ENCODE results near the gene OR10A5. TPM values are rescaled to one million over a fixed set of nuclear protein-coding genes. Genes with fewer than 3 reads are reported as not detected.

The OR10A5 gene
- total RNA-seq, 1 donor from 2014 or later, result not detected

DNA sequence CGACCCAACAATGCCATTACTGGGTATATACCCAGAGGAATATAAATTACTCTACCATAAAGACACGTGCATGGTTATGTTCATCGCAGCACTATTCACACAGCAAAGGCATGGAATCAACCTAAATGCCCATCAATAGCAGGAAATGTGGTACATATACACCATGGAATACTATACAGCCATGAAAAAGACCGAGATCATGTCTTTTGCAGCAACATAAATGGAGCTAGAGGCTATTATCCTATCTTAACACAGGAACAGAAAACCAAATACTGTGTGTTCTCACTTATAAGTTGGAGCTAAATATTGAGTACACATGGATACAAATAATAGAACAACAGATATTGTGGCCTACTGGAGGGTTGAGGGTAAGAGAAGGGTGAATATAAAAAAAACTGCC lies 43.3 kb downstream of the OR10A5 start:
- Mint-ChIP-seq H3K36me3 (ENCODE audit: unreplicated experiment) (no peaks in the 10 kb centered on the region), H3K27ac (ENCODE audit: unreplicated experiment) (no peak overlapping the region), H3K27me3 (ENCODE audit: unreplicated experiment) (peaks cover 12% of the 10 kb centered on the region), H3K4me1 (ENCODE audit: unreplicated experiment) (no peaks in the 10 kb centered on the region), H3K4me3 (ENCODE audit: unreplicated experiment) (no peak overlapping the region), H3K9me3 (ENCODE audit: unreplicated experiment) (no peaks in the 10 kb centered on the region)
- TF ChIP-seq, protein P1, sequence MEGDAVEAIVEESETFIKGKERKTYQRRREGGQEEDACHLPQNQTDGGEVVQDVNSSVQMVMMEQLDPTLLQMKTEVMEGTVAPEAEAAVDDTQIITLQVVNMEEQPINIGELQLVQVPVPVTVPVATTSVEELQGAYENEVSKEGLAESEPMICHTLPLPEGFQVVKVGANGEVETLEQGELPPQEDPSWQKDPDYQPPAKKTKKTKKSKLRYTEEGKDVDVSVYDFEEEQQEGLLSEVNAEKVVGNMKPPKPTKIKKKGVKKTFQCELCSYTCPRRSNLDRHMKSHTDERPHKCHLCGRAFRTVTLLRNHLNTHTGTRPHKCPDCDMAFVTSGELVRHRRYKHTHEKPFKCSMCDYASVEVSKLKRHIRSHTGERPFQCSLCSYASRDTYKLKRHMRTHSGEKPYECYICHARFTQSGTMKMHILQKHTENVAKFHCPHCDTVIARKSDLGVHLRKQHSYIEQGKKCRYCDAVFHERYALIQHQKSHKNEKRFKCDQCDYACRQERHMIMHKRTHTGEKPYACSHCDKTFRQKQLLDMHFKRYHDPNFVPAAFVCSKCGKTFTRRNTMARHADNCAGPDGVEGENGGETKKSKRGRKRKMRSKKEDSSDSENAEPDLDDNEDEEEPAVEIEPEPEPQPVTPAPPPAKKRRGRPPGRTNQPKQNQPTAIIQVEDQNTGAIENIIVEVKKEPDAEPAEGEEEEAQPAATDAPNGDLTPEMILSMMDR (IDR thresholded peaks at IDR 0.05), result no peak
- DNase-seq (ENCODE audit: extremely low spot score, unreplicated experiment), result no peak

DNA sequence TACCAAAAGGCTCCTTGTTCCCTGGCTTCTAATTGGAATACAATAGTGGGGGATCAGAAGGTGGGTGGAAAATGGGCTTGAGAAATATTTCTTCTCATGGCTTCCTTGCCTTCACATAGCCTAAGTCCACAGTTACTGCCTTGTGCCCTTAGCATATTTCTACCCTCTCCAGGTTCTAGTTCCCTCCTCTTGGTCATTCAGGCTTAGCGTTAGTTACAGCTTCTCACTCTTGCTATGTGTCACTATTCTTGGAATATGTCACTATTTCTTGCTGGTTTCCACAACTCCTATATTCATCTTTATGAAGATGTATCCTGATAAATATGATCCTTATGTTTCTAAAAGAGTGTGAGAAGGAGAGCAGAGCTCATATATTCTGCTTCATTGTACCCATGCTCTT lies 44.4 kb downstream of the OR10A5 start:
- Mint-ChIP-seq H3K4me3 (ENCODE audit: unreplicated experiment) (no peak overlapping the region), H3K9me3 (ENCODE audit: unreplicated experiment) (no peaks in the 10 kb centered on the region), H3K27me3 (ENCODE audit: unreplicated experiment) (peaks cover 10% of the 10 kb centered on the region), H3K36me3 (ENCODE audit: unreplicated experiment) (no peaks in the 10 kb centered on the region), H3K27ac (ENCODE audit: unreplicated experiment) (no peak overlapping the region), H3K4me1 (ENCODE audit: unreplicated experiment) (no peaks in the 10 kb centered on the region)
- TF ChIP-seq, protein P1 (IDR thresholded peaks at IDR 0.05), result no peak
- no peak for DNase-seq (ENCODE audit: extremely low spot score, unreplicated experiment)

DNA sequence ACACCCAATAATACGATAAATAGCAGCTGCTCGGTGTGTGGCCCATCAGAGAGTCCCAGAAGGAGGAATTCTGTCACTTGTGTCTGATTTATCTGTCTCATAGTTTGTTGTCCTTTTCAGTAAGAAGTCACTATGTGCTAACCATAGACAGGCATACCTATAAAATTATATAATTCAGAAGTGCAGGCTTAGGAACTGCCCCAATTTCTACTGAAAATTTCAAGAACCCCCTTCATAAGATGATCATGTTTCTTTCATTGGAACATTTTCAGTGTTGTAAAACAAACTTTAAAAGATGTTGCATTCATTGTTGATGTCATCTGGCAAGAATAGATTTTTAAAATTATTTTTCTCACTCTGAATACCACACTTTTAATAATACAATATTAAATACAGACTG lies 46.9 kb downstream of the OR10A5 start, which contains the start of gene OR2D2:
Gene OR2D2 (minus strand): TSS at position 101 of the 400 bp plus-strand sequence. CDS start 0 bp downstream, at position 101.
- TF ChIP-seq, protein P1 (IDR thresholded peaks at IDR 0.05), result no peak
- Mint-ChIP-seq H3K4me1 (ENCODE audit: unreplicated experiment) (no peaks in the 10 kb centered on the region), H3K27ac (ENCODE audit: unreplicated experiment) (no peak within 1 kb of the TSS), H3K9me3 (ENCODE audit: unreplicated experiment) (no peaks in the 10 kb centered on the region), H3K27me3 (ENCODE audit: unreplicated experiment) (no peaks in the 10 kb centered on the region), H3K4me3 (ENCODE audit: unreplicated experiment) (no peak within 1 kb of the TSS), H3K36me3 (ENCODE audit: unreplicated experiment) (no peaks in the 10 kb centered on the region)
- no peak for DNase-seq (ENCODE audit: extremely low spot score, unreplicated experiment)

DNA sequence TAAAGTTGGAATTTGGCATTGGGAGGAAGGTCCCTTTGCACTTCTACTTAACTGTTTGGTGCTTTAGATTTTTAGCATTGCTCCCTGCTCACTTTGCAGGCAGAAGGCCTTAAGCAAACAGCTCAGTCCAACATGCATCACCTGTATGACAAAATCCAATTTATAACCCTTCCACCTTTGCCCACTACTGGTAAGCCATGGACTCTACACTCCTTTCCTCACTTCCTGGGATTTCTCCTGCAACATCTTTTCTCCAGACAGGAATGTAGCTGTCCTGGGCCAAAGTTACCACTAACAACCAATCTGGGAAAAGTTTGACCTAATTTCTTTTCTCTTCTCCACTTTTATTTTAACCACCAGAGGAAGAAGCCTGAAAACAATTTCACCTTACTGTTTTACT lies 48.6 kb downstream of the OR10A5 start:
- no peaks in the 10 kb centered on the region for H3K4me1 Mint-ChIP-seq (ENCODE audit: unreplicated experiment)
- no peaks in the 10 kb centered on the region for H3K36me3 Mint-ChIP-seq (ENCODE audit: unreplicated experiment)
- no peak overlapping the region for H3K4me3 Mint-ChIP-seq (ENCODE audit: unreplicated experiment)
- no peak overlapping the region for H3K27ac Mint-ChIP-seq (ENCODE audit: unreplicated experiment)
- peaks cover 4% of the 10 kb centered on the region for H3K27me3 Mint-ChIP-seq (ENCODE audit: unreplicated experiment)
- TF ChIP-seq, protein P1 (IDR thresholded peaks at IDR 0.05), result no peak
- no peaks in the 10 kb centered on the region for H3K9me3 Mint-ChIP-seq (ENCODE audit: unreplicated experiment)
- no peak for DNase-seq (ENCODE audit: extremely low spot score, unreplicated experiment)

DNA sequence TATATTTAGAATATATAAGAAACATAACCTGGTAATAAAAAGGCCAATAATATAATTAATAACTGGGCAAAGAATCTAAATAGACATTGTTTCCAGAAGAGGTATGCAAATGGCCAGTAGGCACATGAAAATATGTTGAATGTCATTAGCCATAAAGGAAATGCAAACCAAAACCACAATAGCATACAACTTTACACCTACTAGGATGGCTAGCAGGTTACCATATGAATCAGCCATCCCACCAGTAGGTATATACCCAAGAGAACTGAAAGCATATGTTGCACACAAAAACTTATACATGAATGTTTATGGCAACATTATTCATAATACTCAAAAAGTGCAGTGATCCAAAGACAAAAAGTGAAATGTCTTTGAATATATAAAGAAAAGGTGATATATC lies 49.5 kb downstream of the OR10A5 start:
- TF ChIP-seq, protein P1 (IDR thresholded peaks at IDR 0.05), result no peak
- H3K27ac Mint-ChIP-seq (ENCODE audit: unreplicated experiment), result no peak overlapping the region
- H3K4me1 Mint-ChIP-seq (ENCODE audit: unreplicated experiment), result no peaks in the 10 kb centered on the region
- no peaks in the 10 kb centered on the region for H3K9me3 Mint-ChIP-seq (ENCODE audit: unreplicated experiment)
- H3K4me3 Mint-ChIP-seq (ENCODE audit: unreplicated experiment), result no peak overlapping the region
- no peaks in the 10 kb centered on the region for H3K36me3 Mint-ChIP-seq (ENCODE audit: unreplicated experiment)
- H3K27me3 Mint-ChIP-seq (ENCODE audit: unreplicated experiment), result peaks cover 4% of the 10 kb centered on the region
- no peak for DNase-seq (ENCODE audit: extremely low spot score, unreplicated experiment)

Other genes starting within 250 kb of the OR10A5 start
- 15.3 and 17.8 TPM in 2 replicates for gene RRP8, start 242.1 kb upstream of the OR10A5 start, total RNA-seq
- 192 and 209 TPM in 2 replicates for gene ILK, start 241.9 kb upstream of the OR10A5 start, total RNA-seq
- 93.4 and 100 TPM in 2 replicates for gene TAF10, start 233.5 kb upstream of the OR10A5 start, total RNA-seq
- gene TPP1, start 226.3 kb upstream of the OR10A5 start, total RNA-seq, result 157 and 171 TPM in 2 replicates
- gene DCHS1, start 189.9 kb upstream of the OR10A5 start, total RNA-seq, result 63.0 and 63.3 TPM in 2 replicates
- 47.8 and 49.8 TPM in 2 replicates for gene MRPL17, start 162.3 kb upstream of the OR10A5 start, total RNA-seq
- 0.08 TPM in 1 of 2 replicates, not detected in the other for gene OR2AG2, start 73.7 kb upstream of the OR10A5 start, total RNA-seq
- gene OR2AG1, start 62.7 kb upstream of the OR10A5 start, total RNA-seq, result not detected in 2 replicates
- gene OR6A2, start 46.0 kb upstream of the OR10A5 start, total RNA-seq, result 0.08 TPM in 1 of 2 replicates, not detected in the other
- not detected in 2 replicates for gene OR10A2, start 17.4 kb downstream of the OR10A5 start, total RNA-seq
- not detected in 2 replicates for gene OR10A4, start 30.9 kb downstream of the OR10A5 start, total RNA-seq
- gene OR2D2, start 46.8 kb downstream of the OR10A5 start, total RNA-seq, result 0.34 TPM in 1 of 2 replicates, not detected in the other
- not detected in 2 replicates for gene OR2D3, start 75.3 kb downstream of the OR10A5 start, total RNA-seq
- 1.8 and 2.7 TPM in 2 replicates for gene ZNF215, start 80.7 kb downstream of the OR10A5 start, total RNA-seq
- gene ZNF214, start 174.7 kb downstream of the OR10A5 start, total RNA-seq, result 2.3 and 2.6 TPM in 2 replicates
- gene NLRP14, start 174.8 kb downstream of the OR10A5 start, total RNA-seq, result not detected in 2 replicates
- not detected in 2 replicates for gene RBMXL2, start 243.3 kb downstream of the OR10A5 start, total RNA-seq